ENCODE measurements around the gene OR1D5. TPM values are rescaled to one million over a fixed set of nuclear protein-coding genes. Genes with fewer than 3 reads are reported as not detected.

Gene OR1D5
- total RNA-seq, 1 experiment from 2014 or later = not detected

GRCh38 chr17:3030096-3030495 is 33.3 kb downstream of the OR1D5 start:
- ChIA-PET CTCF (no interaction called here), POLR2A (ENCODE audit: low non-redundant PET) (no interaction called here)
- Histone ChIP-seq H3K27ac (ENCODE audit: low read depth, low read length, poor library complexity, severe bottlenecking) (peak overlapping the region; percentile 50), H3K9me3 (ENCODE audit: low read depth, low read length, poor library complexity, severe bottlenecking) (no peaks in the 10 kb centered on the region), H3K27me3 (replicated peaks; ENCODE audit: insufficient read depth, low read depth, low read length, poor library complexity) (no peaks in the 10 kb centered on the region), H3K4me1 (ENCODE audit: insufficient read depth, low read length, poor library complexity, severe bottlenecking) (no peaks in the 10 kb centered on the region), H3K4me3 (ENCODE audit: low read depth, low read length, poor library complexity, severe bottlenecking) (no peak overlapping the region), H3K36me3 (ENCODE audit: insufficient read depth, low read length, poor library complexity, severe bottlenecking) (no peaks in the 10 kb centered on the region)
- BruUV-seq (replicated peaks) = no TSS peak
- intact Hi-C loops (cut with micrococcal nuclease; ENCODE audit: unreplicated experiment) = no loop called here
- DNase-seq (ENCODE audit: low spot score) = peak; percentile 78
- TF ChIP-seq CTCF (conservative IDR thresholded peaks at IDR 0.05; ENCODE audit: low read depth, low read length) (no peak), EZH2 (IDR thresholded peaks at IDR 0.05; ENCODE audit: borderline replicate concordance, low read depth, low read length, poor library complexity, severe bottlenecking) (no peak)

GRCh38 chr17:3029213-3029913 is 34.0 kb downstream of the OR1D5 start:
- Histone ChIP-seq H3K27ac (ENCODE audit: low read depth, low read length, poor library complexity, severe bottlenecking) (no peak overlapping the region), H3K4me3 (ENCODE audit: low read depth, low read length, poor library complexity, severe bottlenecking) (no peak overlapping the region), H3K4me1 (ENCODE audit: insufficient read depth, low read length, poor library complexity, severe bottlenecking) (no peaks in the 10 kb centered on the region), H3K27me3 (replicated peaks; ENCODE audit: insufficient read depth, low read depth, low read length, poor library complexity) (no peaks in the 10 kb centered on the region), H3K9me3 (ENCODE audit: low read depth, low read length, poor library complexity, severe bottlenecking) (no peaks in the 10 kb centered on the region), H3K36me3 (ENCODE audit: insufficient read depth, low read length, poor library complexity, severe bottlenecking) (no peaks in the 10 kb centered on the region)
- no peak for DNase-seq (ENCODE audit: low spot score)
- no TSS peak for BruUV-seq (replicated peaks)
- POLR2A ChIA-PET (ENCODE audit: low non-redundant PET) = no interaction called here
- CTCF ChIA-PET = no interaction called here
- intact Hi-C loops (cut with micrococcal nuclease; ENCODE audit: unreplicated experiment) = no loop called here
- TF ChIP-seq CTCF (conservative IDR thresholded peaks at IDR 0.05; ENCODE audit: low read depth, low read length) (no peak), EZH2 (IDR thresholded peaks at IDR 0.05; ENCODE audit: borderline replicate concordance, low read depth, low read length, poor library complexity, severe bottlenecking) (no peak)

GRCh38 chr17:3027786-3028532 is 35.4 kb downstream of the OR1D5 start:
- BruUV-seq (replicated peaks) = no TSS peak
- CTCF ChIA-PET = no interaction called here
- POLR2A ChIA-PET (ENCODE audit: low non-redundant PET) = no interaction called here

More at GRCh38 chr17:3027786-3028532, 35.4 kb downstream of the OR1D5 start:
- DNase-seq (ENCODE audit: low spot score) = no peak
- peaks cover 8% of the 10 kb centered on the region for H3K9me3 ChIP-seq (ENCODE audit: low read depth, low read length, poor library complexity, severe bottlenecking)
- H3K36me3 ChIP-seq (ENCODE audit: insufficient read depth, low read length, poor library complexity, severe bottlenecking) = no peaks in the 10 kb centered on the region
- no peak overlapping the region for H3K4me3 ChIP-seq (ENCODE audit: low read depth, low read length, poor library complexity, severe bottlenecking)
- TF ChIP-seq EZH2 (IDR thresholded peaks at IDR 0.05; ENCODE audit: borderline replicate concordance, low read depth, low read length, poor library complexity, severe bottlenecking) (no peak), CTCF (conservative IDR thresholded peaks at IDR 0.05; ENCODE audit: low read depth, low read length) (no peak)
- H3K27me3 ChIP-seq (replicated peaks; ENCODE audit: insufficient read depth, low read depth, low read length, poor library complexity) = no peaks in the 10 kb centered on the region
- intact Hi-C loops (cut with micrococcal nuclease; ENCODE audit: unreplicated experiment) = no loop called here
- H3K27ac ChIP-seq (ENCODE audit: low read depth, low read length, poor library complexity, severe bottlenecking) = no peak overlapping the region
- no peaks in the 10 kb centered on the region for H3K4me1 ChIP-seq (ENCODE audit: insufficient read depth, low read length, poor library complexity, severe bottlenecking)

All from A673 (cell line).